Coronary artery (tissue), 2 donors: ENCODE data around the gene GRIP2.

ENCODE experiments used
- DNase-seq: peaks from one replicate; pipeline ENCODE4 v3.0.0-alpha.2; 2017; ENCODE audit warnings: low spot score
- H3K27ac ChIP-seq, 2 donors: fragments of 200-600 bp; sonication (generic); one replicate each; pipeline ENCODE4 v1.5.1; 2016 to 2019
- H3K4me3 ChIP-seq: fragments of 200-600 bp; sonication (generic); 2 replicates; pipeline ENCODE4 v1.5.1; 2016; ENCODE audit warnings: mild to moderate bottlenecking, moderate library complexity
- CTCF ChIP-seq: fragments of 200-600 bp; sonication (generic); IDR thresholded peaks from one replicate; pipeline ENCODE4 v1.5.1; 2019; ENCODE audit warnings: antibody characterized with exemption

GRIP2 gene

DNA sequence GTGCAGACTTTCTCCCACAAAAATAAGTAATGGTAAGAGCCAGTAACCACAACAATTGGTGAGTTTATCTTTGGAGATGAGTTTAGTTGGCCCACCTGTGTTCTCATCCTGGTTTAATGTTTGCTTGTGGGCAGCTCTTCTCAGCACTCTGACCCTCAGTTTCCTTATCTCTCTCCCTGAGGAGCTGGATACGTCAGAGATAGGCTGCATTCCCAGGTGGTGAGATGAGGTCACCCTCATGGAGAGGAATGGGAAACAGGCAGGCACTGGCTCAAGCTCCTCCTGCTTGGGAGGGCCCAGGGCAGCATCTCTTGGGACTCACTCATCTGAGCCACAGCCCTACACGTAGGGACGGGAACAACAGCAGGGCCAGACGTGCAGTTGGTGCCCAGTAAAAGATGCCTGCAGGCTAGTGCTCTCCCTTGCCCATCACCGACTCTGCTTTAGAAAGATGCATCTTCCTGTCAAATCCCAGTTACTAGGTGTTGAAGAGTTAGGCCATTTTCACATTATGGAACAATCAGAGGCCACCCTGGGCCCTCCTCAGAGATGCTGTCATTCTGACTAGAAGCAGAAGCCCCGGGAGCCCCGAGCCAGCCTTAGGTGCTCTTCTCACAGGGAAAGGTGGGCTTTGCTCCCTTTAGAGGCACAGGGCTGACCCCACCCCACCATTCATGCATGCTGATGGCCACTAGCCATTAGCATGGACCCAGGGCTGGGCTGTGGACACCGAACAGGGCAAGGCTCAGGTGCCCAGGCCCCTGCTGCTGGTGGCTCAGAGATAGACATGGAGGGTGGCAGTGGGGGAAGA lies 59.7 kb downstream of the GRIP2 start:
- H3K27ac ChIP-seq, result no peak overlapping the region
- TF ChIP-seq CTCF, result no peak
- DNase-seq, result no peak
- H3K4me3 ChIP-seq, result no peak overlapping the region

- no peak overlapping the region for H3K27ac ChIP-seq
- H3K4me3 ChIP-seq, result no peak overlapping the region
- no peak for DNase-seq
- TF ChIP-seq CTCF, result no peak
Observed at GRCh38 chr3:14479591-14479990, 60.6 kb downstream of the GRIP2 start.

DNA sequence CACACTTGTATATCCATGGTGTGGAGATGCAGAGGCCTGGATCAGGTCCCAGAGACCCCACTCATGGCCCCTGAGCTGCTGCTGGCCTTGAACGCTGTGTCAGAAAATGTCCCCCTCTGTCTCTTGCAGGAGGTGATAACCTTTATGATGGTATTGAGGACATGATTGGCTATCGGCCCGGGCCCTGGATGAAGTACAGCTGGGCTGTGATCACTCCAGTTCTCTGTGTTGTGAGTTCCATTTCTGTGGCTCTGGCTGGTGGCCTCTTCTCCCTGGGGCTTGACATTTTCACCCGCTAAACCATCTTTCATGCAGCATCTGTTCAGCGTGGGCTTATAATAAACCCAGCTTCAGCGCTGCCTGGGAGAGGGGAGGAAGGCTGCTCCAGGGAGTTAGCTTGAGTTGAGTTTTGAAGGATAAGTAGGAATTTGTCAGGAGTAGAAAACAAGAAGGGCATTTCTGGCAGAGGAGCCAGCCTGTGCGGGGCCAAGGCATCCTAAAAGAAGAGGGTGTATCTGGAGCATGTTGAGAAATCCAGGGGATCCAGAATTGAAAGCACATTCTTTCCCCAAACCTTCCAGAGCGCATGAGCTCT lies 61.1 kb downstream of the GRIP2 start:
- TF ChIP-seq CTCF, result no peak
- no peak overlapping the region for H3K4me3 ChIP-seq
- no peak overlapping the region for H3K27ac ChIP-seq
- DNase-seq, result no peak

DNA sequence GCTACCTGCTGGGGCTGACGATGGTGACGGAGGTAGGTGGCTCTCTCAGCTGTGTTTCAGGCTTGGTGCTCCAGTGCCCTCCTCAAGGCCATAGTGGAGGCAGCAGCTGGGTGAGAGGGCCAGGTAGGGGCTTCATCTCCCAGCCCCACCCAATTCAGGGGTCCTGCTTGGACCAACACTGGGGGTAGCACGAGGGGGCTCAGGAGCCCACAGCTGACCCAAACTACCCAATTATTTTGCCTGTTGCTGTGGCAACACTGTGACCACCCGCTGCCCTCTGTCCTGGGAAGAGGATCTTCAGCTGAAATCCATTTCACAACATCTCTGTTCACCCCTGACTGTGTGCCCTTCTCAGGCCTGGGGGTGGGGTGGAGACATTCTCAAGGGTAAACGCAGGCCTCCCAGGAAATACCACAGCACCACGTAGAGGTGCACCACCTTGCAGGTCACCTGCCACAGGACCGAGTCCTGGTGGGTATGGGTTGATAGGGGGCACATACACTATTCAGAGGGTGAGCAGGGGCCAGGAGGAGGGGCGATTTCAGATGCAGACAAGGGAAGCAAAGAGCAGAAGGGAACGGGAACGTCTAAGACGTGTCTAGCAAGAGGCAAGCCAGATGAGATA lies 62.7 kb downstream of the GRIP2 start:
- no peak for TF ChIP-seq CTCF
- no peak for DNase-seq
- H3K4me3 ChIP-seq, result no peak overlapping the region
- H3K27ac ChIP-seq, result no peak overlapping the region

- no peak for DNase-seq
- Histone ChIP-seq H3K27ac (no peak overlapping the region), H3K4me3 (no peak overlapping the region)
- no peak for TF ChIP-seq CTCF
Observed at GRCh38 chr3:14476583-14477265, 63.4 kb downstream of the GRIP2 start.

DNA sequence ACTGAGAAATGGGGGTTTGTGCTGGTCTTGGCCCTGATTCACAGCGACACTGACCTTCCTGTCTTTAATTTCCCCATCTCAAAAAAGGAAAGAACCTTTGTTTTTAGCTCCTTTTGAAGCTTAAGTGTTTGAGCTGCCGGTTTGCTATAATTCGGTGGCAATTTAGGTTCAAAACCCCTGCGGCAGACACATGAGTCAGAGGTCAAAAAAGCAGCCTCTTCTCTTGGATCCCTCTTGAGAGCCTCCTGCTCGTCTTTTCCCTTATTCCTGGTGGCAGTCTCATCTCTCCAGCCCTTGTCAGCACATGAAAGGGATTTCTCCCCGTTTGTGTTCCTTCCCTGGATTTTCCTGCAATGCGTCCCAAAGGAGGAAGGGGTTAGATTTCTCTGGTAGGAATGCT lies 64.5 kb downstream of the GRIP2 start:
- TF ChIP-seq CTCF, result no peak
- H3K4me3 ChIP-seq, result no peak overlapping the region
- DNase-seq, result no peak
- no peak overlapping the region for H3K27ac ChIP-seq
